CD4-positive, alpha-beta T cell (primary cell): ENCODE data around the gene CILP. TPM values are rescaled to one million over a fixed set of nuclear protein-coding genes. Genes with fewer than 3 reads are reported as not detected.
A peak's percentile ranks its signal among the peaks of the same experiment; 100 is the strongest.
"Not testable (repeated sequence)": the region's sequence is repeated elsewhere in the genome, so short reads cannot be mapped to it uniquely, and the experiment has no call there.

Source experiments
- ATAC-seq: fragments of 200-7000 bp; cut with Tn5 transposase; one replicate; pipeline ENCODE4 v1.10.0; 2022; ENCODE audit warnings: mild to moderate bottlenecking; ENCODE audit not compliant: poor library complexity
- CTCF ChIA-PET: fragments of 350-600 bp; sonication (Branson Sonifier 250); formaldehyde crosslinking; loops from one replicate; lab custom pipeline; 2021; ENCODE audit warnings: antibody characterized with exemption, inconsistent platforms; lab: Charles Lee
- POLR2A ChIA-PET: fragments of 350-600 bp; sonication (Branson Sonifier 250); formaldehyde crosslinking; loops from one replicate; lab custom pipeline; 2021; ENCODE audit warnings: antibody characterized with exemption, inconsistent platforms; lab: Charles Lee
- DNase-seq, 14 experiments: peaks; one replicate each; pipeline ENCODE4 v3.0.0-alpha.2; 2013 to 2020; ENCODE audit warnings: mixed read lengths in 2 of 14
- H3K27ac ChIP-seq, 2 donors: one replicate each; pipeline versions ENCODE4 v1.5.1 to v1.7.0; 2013; ENCODE audit warnings: low read length in 2 of 2, low read depth in 1 of 2, mild to moderate bottlenecking in 1 of 2
- H3K27me3 ChIP-seq, 2 experiments: 1 replicate in 1 of 2; 2 replicates in 1 of 2; pipeline versions ENCODE4 v1.6.1 to v1.7.0; 2013; ENCODE audit warnings: low read length in 2 of 2, control low read depth in 1 of 2, mild to moderate bottlenecking in 1 of 2, moderate library complexity in 1 of 2; ENCODE audit not compliant: insufficient read depth in 2 of 2, control insufficient read depth in 1 of 2
- H3K36me3 ChIP-seq: one replicate; pipeline ENCODE4 v1.6.1; 2013; ENCODE audit warnings: low read length, control low read depth; ENCODE audit not compliant: insufficient read depth
- H3K4me1 ChIP-seq: one replicate; pipeline ENCODE4 v1.6.1; 2013; ENCODE audit warnings: low read length, control low read depth; ENCODE audit not compliant: insufficient read depth
- H3K4me3 ChIP-seq: one replicate; pipeline ENCODE4 v1.5.1; 2013; ENCODE audit warnings: mild to moderate bottlenecking, low read length, moderate library complexity
- H3K9me3 ChIP-seq, 2 experiments: 1 replicate in 1 of 2; 2 replicates in 1 of 2; pipeline versions ENCODE4 v1.6.1 to v1.7.0; 2013; ENCODE audit warnings: low read length in 2 of 2, mild to moderate bottlenecking in 2 of 2, control low read depth in 1 of 2, moderate library complexity in 1 of 2; ENCODE audit not compliant: control insufficient read depth in 1 of 2, insufficient read depth in 1 of 2
- H3K27ac Mint-ChIP-seq: one replicate; pipeline ENCODE4 v1.8.0; 2020; ENCODE audit warnings: mixed read lengths
- H3K27me3 Mint-ChIP-seq: one replicate; pipeline ENCODE4 v1.8.0; 2021; ENCODE audit warnings: mixed read lengths
- H3K36me3 Mint-ChIP-seq: one replicate; pipeline ENCODE4 v1.8.0; 2021; ENCODE audit warnings: low read depth, mixed read lengths
- H3K4me1 Mint-ChIP-seq: one replicate; pipeline ENCODE4 v1.8.0; 2021; ENCODE audit warnings: low read depth, mixed read lengths
- H3K4me3 Mint-ChIP-seq: one replicate; pipeline ENCODE4 v1.8.0; 2020; ENCODE audit warnings: mild to moderate bottlenecking, mixed read lengths
- H3K9me3 Mint-ChIP-seq: one replicate; pipeline ENCODE4 v1.8.0; 2020; ENCODE audit warnings: mixed read lengths
- intact Hi-C, 2 experiments: fragments of 100-400 bp; cut with DNase I in 1 of 2; cut with micrococcal nuclease in 1 of 2; formaldehyde crosslinking; loops; one replicate each; pipeline versions ENCODE4 v1.15.1 to v1.9.0; 2023 to 2025; cut with DNase I, micrococcal nuclease
- total RNA-seq, 174 experiments: library from RNA in 2 of 174; stranded (reverse) in 2 of 174; gene quantifications; one replicate each; pipeline ENCODE4 v1.2.3 and lab custom pipeline; 2021 to 2026
- TF ChIP-seq, protein P1 (sequence below): fragments of 200-600 bp; IDR thresholded peaks from one replicate; pipeline ENCODE4 v1.8.0; 2022; ENCODE audit warnings: antibody characterized with exemption, mild to moderate bottlenecking

The CILP gene
- total RNA-seq, 2 experiments from 2014 or later = 0.31 to 0.33 TPM

DNA sequence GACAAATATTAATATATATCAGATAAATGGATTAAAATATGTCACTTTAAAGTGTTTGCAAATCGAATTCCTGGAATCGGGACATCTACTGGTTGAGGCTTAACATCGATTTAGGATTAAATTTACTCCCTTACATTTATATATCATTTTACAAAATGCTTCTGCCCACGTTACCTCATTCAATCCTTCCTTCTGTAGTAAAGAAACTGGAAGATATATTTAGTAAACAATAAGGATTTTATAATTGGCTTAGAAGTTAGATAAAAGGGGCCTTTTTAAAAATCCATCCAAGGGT is 27.5 kb downstream of the CILP start:
- Histone ChIP-seq H3K36me3 (peaks cover 7% of the 10 kb centered on the region), H3K27me3 (no peaks in the 10 kb centered on the region), H3K4me3 (peak overlapping the region; percentile 91), H3K9me3 (no peaks in the 10 kb centered on the region), H3K27ac (peak overlapping the region in 1 of 2 donors; percentile 82), H3K4me1 (peaks cover 29% of the 10 kb centered on the region)
- Mint-ChIP-seq H3K4me3 (peak overlapping the region; percentile 94), H3K4me1 (peaks cover 46% of the 10 kb centered on the region), H3K27me3 (no peaks in the 10 kb centered on the region), H3K27ac (peak overlapping the region; percentile 85), H3K9me3 (no peaks in the 10 kb centered on the region), H3K36me3 (peaks cover 29% of the 10 kb centered on the region)
- intact Hi-C loops = loop anchor here (2.0 to 10.0 kb wide), 7 partner anchors 49 to 799 kb away; partner anchors contain the start of genes RNU5A-1 (in 2 of the 2), PCLAF (in 1 of the 2), PDCD7 (in 1 of the 2) and PLEKHO2 (in 1 of the 2)
- CTCF ChIA-PET = no interaction called here
- ATAC-seq = no peak
- no peak for DNase-seq
- TF ChIP-seq, protein P1, sequence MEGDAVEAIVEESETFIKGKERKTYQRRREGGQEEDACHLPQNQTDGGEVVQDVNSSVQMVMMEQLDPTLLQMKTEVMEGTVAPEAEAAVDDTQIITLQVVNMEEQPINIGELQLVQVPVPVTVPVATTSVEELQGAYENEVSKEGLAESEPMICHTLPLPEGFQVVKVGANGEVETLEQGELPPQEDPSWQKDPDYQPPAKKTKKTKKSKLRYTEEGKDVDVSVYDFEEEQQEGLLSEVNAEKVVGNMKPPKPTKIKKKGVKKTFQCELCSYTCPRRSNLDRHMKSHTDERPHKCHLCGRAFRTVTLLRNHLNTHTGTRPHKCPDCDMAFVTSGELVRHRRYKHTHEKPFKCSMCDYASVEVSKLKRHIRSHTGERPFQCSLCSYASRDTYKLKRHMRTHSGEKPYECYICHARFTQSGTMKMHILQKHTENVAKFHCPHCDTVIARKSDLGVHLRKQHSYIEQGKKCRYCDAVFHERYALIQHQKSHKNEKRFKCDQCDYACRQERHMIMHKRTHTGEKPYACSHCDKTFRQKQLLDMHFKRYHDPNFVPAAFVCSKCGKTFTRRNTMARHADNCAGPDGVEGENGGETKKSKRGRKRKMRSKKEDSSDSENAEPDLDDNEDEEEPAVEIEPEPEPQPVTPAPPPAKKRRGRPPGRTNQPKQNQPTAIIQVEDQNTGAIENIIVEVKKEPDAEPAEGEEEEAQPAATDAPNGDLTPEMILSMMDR = no peak
- POLR2A ChIA-PET = interaction anchor here (3.1 to 4.0 kb wide), 2 partner anchors 113 to 121 kb away, joined by 27 to 60 read pairs; partner anchors contain the start of genes RNU5A-1 and RNU5B-1

DNA sequence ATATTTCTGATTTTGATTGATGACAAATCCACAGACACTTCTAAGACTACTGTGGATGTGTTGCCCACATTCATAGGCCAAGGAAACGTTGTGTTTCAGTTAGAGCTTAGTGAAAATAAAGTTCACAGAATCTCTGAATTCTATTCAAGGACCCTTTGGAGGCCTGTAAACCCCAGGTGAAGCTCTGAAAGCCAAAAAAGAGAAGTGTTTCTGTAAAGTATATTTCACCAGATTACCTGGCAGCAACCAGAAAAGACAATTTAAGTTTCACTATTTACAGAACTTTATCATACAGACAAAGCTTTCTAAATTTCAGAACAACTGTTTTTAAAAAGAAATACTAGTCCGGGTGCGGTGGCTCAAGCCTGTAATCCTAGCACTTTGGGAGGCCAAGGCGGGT is 28.7 kb downstream of the CILP start:
- Histone ChIP-seq H3K27me3 (no peaks in the 10 kb centered on the region), H3K4me1 (peaks cover 29% of the 10 kb centered on the region), H3K36me3 (peaks cover 20% of the 10 kb centered on the region), H3K27ac (no peak overlapping the region), H3K4me3 (no peak overlapping the region), H3K9me3 (no peaks in the 10 kb centered on the region)
- ChIA-PET CTCF (interaction anchor here (0.9 to 1.3 kb wide), 2 partner anchors 10 to 34 kb away, joined by 3 to 4 read pairs; no protein-coding TSS in a partner anchor), POLR2A (interaction anchor here (0.8 to 1.1 kb wide), 3 partner anchors 48 to 122 kb away, joined by 3 to 5 read pairs (median 4); partner anchors contain the start of gene RNU5B-1)
- H3K4me1 Mint-ChIP-seq = peaks cover 48% of the 10 kb centered on the region
- H3K4me3 Mint-ChIP-seq = peak overlapping the region; percentile 94
- peak overlapping the region; percentile 85 for H3K27ac Mint-ChIP-seq
- TF ChIP-seq, protein P1 = no peak
- intact Hi-C loops = loop anchor here in 1 of 2 experiments (10.0 kb wide), 3 partner anchors 338 to 798 kb away; partner anchors contain the start of genes PCLAF, PLEKHO2, RAB11A and TRIP4
- no peaks in the 10 kb centered on the region for H3K9me3 Mint-ChIP-seq
- ATAC-seq = no peak
- DNase-seq = no peak
- H3K36me3 Mint-ChIP-seq = peaks cover 40% of the 10 kb centered on the region
- no peaks in the 10 kb centered on the region for H3K27me3 Mint-ChIP-seq

DNA sequence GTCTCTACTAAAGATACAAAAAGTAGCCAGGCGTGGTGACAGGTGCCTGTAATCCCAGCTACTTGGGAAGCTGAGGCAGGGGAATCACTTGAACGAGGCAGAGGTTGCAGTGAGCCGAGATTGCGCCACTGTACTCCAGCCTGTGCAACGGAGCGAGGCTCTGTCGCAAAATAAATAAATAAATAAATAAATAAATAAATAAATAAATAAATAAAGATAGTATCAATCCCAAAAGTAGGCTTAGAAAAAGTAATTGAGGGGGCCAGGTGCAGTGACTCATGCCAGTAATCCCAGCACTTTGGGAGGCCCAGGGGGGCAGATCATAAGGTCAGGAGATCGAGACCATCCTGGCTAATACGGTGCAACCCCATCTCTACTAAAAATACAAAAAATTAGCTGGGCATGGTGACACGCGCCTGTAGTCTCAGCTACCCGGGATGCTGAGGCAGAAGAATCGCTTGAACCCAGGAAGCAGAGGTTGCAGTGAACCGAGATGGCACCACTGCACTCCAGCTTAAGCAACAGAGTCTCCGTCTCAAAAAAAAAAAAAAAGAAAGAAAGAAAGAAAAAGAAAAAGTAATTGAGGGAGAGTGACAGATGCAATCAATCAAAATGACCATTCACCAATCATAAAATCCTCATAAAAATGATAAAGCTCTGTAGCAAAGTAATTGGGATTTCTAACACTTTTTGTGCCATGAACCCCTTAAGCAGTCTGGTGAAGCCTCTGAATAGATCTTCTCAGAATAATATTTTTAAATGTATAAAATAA is 29.5 kb downstream of the CILP start:
- CTCF ChIA-PET = interaction anchor here (0.9 to 1.3 kb wide), 2 partner anchors 11 to 33 kb away, joined by 3 to 4 read pairs; no protein-coding TSS in a partner anchor
- intact Hi-C loops = loop anchor here in 1 of 2 experiments (10.0 kb wide), 3 partner anchors 337 to 797 kb away; partner anchors contain the start of genes PCLAF, PLEKHO2, RAB11A and TRIP4

More for the DNA sequence above, 29.5 kb downstream of the CILP start:
- H3K4me1 ChIP-seq = peaks cover 29% of the 10 kb centered on the region
- not testable (repeated sequence) for H3K27ac ChIP-seq, DNase-seq, ATAC-seq, H3K9me3 Mint-ChIP-seq, H3K27ac Mint-ChIP-seq, H3K9me3 ChIP-seq, H3K4me3 ChIP-seq, H3K27me3 ChIP-seq, H3K27me3 Mint-ChIP-seq
- POLR2A ChIA-PET = interaction anchor here (0.8 to 1.1 kb wide), 3 partner anchors 48 to 122 kb away, joined by 3 to 5 read pairs (median 4); partner anchors contain the start of gene RNU5B-1
- peaks cover 46% of the 10 kb centered on the region for H3K36me3 Mint-ChIP-seq
- peak overlapping the region; percentile 56 for H3K4me3 Mint-ChIP-seq
- peaks cover 48% of the 10 kb centered on the region for H3K4me1 Mint-ChIP-seq
- peaks cover 27% of the 10 kb centered on the region for H3K36me3 ChIP-seq
